K562 (cell line): ENCODE results near the gene SCAPER. TPM values are rescaled to one million over a fixed set of nuclear protein-coding genes. Genes with fewer than 3 reads are reported as not detected.

Experiments
- ATAC-seq: fragments of 200-7000 bp; cut with Tn5 transposase; 3 replicates; pipeline ENCODE4 v1.9.1; 2020; ENCODE audit warnings: moderate library complexity
- BruUV-seq: library from RNA; stranded (reverse); fragments of 400-500 nt; replicated peaks from 2 replicates; lab custom pipeline; 2021; lab: Mats Ljungman, UMichigan
- CTCF ChIA-PET: fragments of 300-600 bp; formaldehyde crosslinking; extraction: SDS; loops from one replicate; lab custom pipeline; 2021; ENCODE audit warnings: low intra/inter-chr PET ratio; lab: Yijun Ruan, JAX
- POLR2A ChIA-PET: fragments of 300-600, 350-650 bp; sonication (Branson Sonifier 250); formaldehyde crosslinking; extraction: SDS; loops from one replicate; lab custom pipeline; 2021; ENCODE audit warnings: antibody characterized with exemption, inconsistent platforms; lab: Yijun Ruan, JAX
- DNase-seq, 4 experiments: peaks; one replicate each; pipeline versions ENCODE4 v3.0.0 to v3.0.0-alpha.2; 2011 to 2018; ENCODE audit warnings: low spot score in 3 of 4, mixed read lengths in 3 of 4; ENCODE audit errors: extremely low read depth in 1 of 4
- FAIRE-seq: peaks from 2 replicates; lab custom pipeline; 2011; peaks lifted over from hg19 to GRCh38; lab: Jason Lieb, UNC
- H2AFZ ChIP-seq: 2 replicates; pipeline ENCODE4 v1.6.0; 2011; ENCODE audit warnings: low read depth, low read length, control low read depth, inconsistent platforms
- H3K27ac ChIP-seq: fragments of 200-600 bp; 3 replicates; pipeline ENCODE4 v1.8.0; 2011; ENCODE audit warnings: low read depth, mild to moderate bottlenecking, control low read depth, inconsistent platforms, low read length, moderate library complexity, mixed read lengths; ENCODE audit errors: extremely low read depth
- H3K27me3 ChIP-seq, 2 experiments: fragments of 300-600 bp in 1 of 2; 2 replicates in 1 of 2; 3 replicates in 1 of 2; pipeline versions ENCODE4 v1.6.0 to v1.8.0; 2011; ENCODE audit warnings: inconsistent platforms in 2 of 2, low read length in 2 of 2, mild to moderate bottlenecking in 1 of 2, mixed read lengths in 1 of 2, moderate library complexity in 1 of 2; ENCODE audit not compliant: control insufficient read depth in 2 of 2, insufficient read depth in 2 of 2
- H3K36me3 ChIP-seq: fragments of 300-600 bp; 3 replicates; pipeline ENCODE4 v1.8.0; 2011; ENCODE audit warnings: mild to moderate bottlenecking, low read length, inconsistent platforms; ENCODE audit not compliant: control insufficient read depth, insufficient read depth
- H3K4me1 ChIP-seq, 2 experiments: fragments of 200-600 bp in 1 of 2; replicated peaks in 1 of 2; 2 replicates in 1 of 2; 3 replicates in 1 of 2; pipeline versions ENCODE4 v1.5.1 to v1.8.0; 2011; ENCODE audit warnings: inconsistent platforms in 2 of 2, low read length in 2 of 2, mild to moderate bottlenecking in 1 of 2, mixed read lengths in 1 of 2, moderate library complexity in 1 of 2; ENCODE audit not compliant: control insufficient read depth in 2 of 2, insufficient read depth in 2 of 2
- H3K4me2 ChIP-seq: 2 replicates; pipeline ENCODE4 v1.6.1; 2011; ENCODE audit warnings: low read length, control low read depth, inconsistent platforms, mixed read lengths; ENCODE audit not compliant: insufficient read depth
- H3K4me3 ChIP-seq: fragments of 200-600 bp; sonication (generic), shearing (Covaris generic); 2 replicates; pipeline ENCODE4 v1.5.1; 2016; ENCODE audit warnings: control low read depth, inconsistent platforms
- H3K79me2 ChIP-seq: fragments of 200-600 bp; 3 replicates; pipeline ENCODE4 v1.8.0; 2011; ENCODE audit warnings: low read length, inconsistent platforms; ENCODE audit not compliant: control insufficient read depth, insufficient read depth
- H3K9ac ChIP-seq, 2 experiments: 2 replicates each; pipeline versions ENCODE4 v1.6.0 to v1.6.1; 2011; ENCODE audit warnings: low read depth in 2 of 2, low read length in 2 of 2, control low read depth in 1 of 2, inconsistent platforms in 1 of 2, mild to moderate bottlenecking in 1 of 2, mixed read lengths in 1 of 2; ENCODE audit not compliant: insufficient read depth in 1 of 2
- H3K9me1 ChIP-seq: one replicate; pipeline ENCODE4 v1.6.0; 2011; ENCODE audit warnings: inconsistent platforms, mild to moderate bottlenecking, low read length, moderate library complexity; ENCODE audit not compliant: control insufficient read depth, insufficient read depth
- H3K9me3 ChIP-seq: replicated peaks from 2 replicates; pipeline ENCODE4 v1.5.1; 2011; ENCODE audit warnings: low read depth, low read length, inconsistent platforms; ENCODE audit not compliant: control insufficient read depth, insufficient read depth
- H4K20me1 ChIP-seq: replicated peaks from 2 replicates; pipeline ENCODE4 v1.6.1; 2011; ENCODE audit warnings: low read length, inconsistent platforms, mixed read lengths; ENCODE audit not compliant: control insufficient read depth, insufficient read depth
- ARID2 ChIP-seq: fragments of 450-650 bp; IDR thresholded peaks from 2 replicates; pipeline ENCODE4 v1.6.1; 2017; ENCODE audit warnings: antibody characterized with exemption, mild to moderate bottlenecking
- CBFA2T3 ChIP-seq: fragments of 450-650 bp; IDR thresholded peaks from 2 replicates; pipeline ENCODE4 v1.6.1; 2017
- CTCF ChIP-seq, 3 experiments: IDR thresholded peaks in 2 of 3; conservative IDR thresholded peaks in 1 of 3; 2 replicates each; pipeline ENCODE4 v1.5.1; 2011 to 2012; ENCODE audit warnings: low read length in 3 of 3, mild to moderate bottlenecking in 3 of 3, control low read depth in 2 of 3, improper control_type of control experiment in 1 of 3, inconsistent platforms in 1 of 3, low read depth in 1 of 3, mixed read lengths in 1 of 3, moderate library complexity in 1 of 3; ENCODE audit not compliant: insufficient read depth in 2 of 3
- HNRNPL ChIP-seq: fragments of 200-400 bp; formaldehyde crosslinking; IDR thresholded peaks from 2 replicates; pipeline ENCODE4 v1.6.1; 2017; ENCODE audit warnings: low read depth, mild to moderate bottlenecking, low read length
- RAD21 ChIP-seq, 2 experiments: fragments of 250-450 bp in 1 of 2; fragments of 450-650 bp in 1 of 2; sonication (Bioruptor Pico) in 1 of 2; formaldehyde crosslinking in 1 of 2; IDR thresholded peaks in 1 of 2; conservative IDR thresholded peaks in 1 of 2; 2 replicates each; pipeline versions ENCODE4 v1.4.0 to v1.8.0; 2020 to 2022; ENCODE audit warnings: mild to moderate bottlenecking in 2 of 2, moderate library complexity in 1 of 2
- ZBTB43 ChIP-seq: sonication (generic); formaldehyde crosslinking; IDR thresholded peaks from 2 replicates; pipeline ENCODE4 v1.8.0; 2023; ENCODE audit warnings: mild to moderate bottlenecking, missing genetic modification reagents
- ZNF165 ChIP-seq: fragments of 250-450 bp; sonication (Bioruptor Pico); IDR thresholded peaks from 2 replicates; pipeline ENCODE4 v1.4.0; 2020; ENCODE audit warnings: borderline replicate concordance
- ZNF644 ChIP-seq: fragments of 200-800 bp; sonication (Bioruptor generic); IDR thresholded peaks from 2 replicates; pipeline ENCODE4 v1.6.1; 2016; ENCODE audit warnings: low read depth, missing genetic modification characterization, missing compliant biosample characterization
- WGBS: fragments of 100-300 bp; shearing (Covaris generic); methylation state at CpG from one replicate; pipeline ENCODE4 v1.1.6; 2016; ENCODE audit warnings: low coverage, mixed read lengths; ENCODE audit not compliant: insufficient coverage; ENCODE audit errors: missing lambda C conversion rate; 5-methylcytosine and 5-hydroxymethylcytosine counted together
- in situ Hi-C: fragments of 300-500 bp; cut with MboI; formaldehyde crosslinking; loops from 4 replicates; pipeline ENCODE4 v1.15.0; 2018; ENCODE audit warnings: inconsistent platforms, mixed read lengths
- intact Hi-C: fragments of 100-400 bp; cut with micrococcal nuclease; formaldehyde crosslinking; loops from 2 replicates; pipeline ENCODE4 v1.14.2; 2022
- polyA plus RNA-seq, 8 experiments: library from polyadenylated mRNA; depleted of rRNA in 4 of 8; stranded (reverse) in 5 of 8; unstranded in 3 of 8; fragments of >200 nt; fragmentation: Nextera tagmentation in 2 of 8; fragmentation: Illumina TruSeq in 1 of 8; extraction: Ambion mirVana in 2 of 8; extraction: Trizol in 1 of 8; gene quantifications; 2 replicates each; pipeline versions ENCODE4 v1.2.1 to v1.2.3, GENCODE V29; 2011 to 2014; ENCODE audit warnings: inconsistent platforms in 1 of 8, missing spikeins in 1 of 8
- total RNA-seq, 7 experiments: library from RNA; depleted of rRNA in 6 of 7; stranded (reverse); fragments of >200 nt in 6 of 7; fragmentation: Illumina TruSeq in 2 of 7; extraction: Trizol in 2 of 7; gene quantifications; 2 replicates each; pipeline versions ENCODE4 v1.2.1 to v1.2.3, GENCODE V29; 2011 to 2021; ENCODE audit warnings: low replicate concordance in 1 of 7

The SCAPER gene
- total and polyA plus RNA-seq, 9 of the 15 experiments (the other 6 are each of a cell fraction or from before 2014, with no cell fraction given), result 1.3 to 5.7 (median 3.2) TPM

GRCh38 chr15:76866716-76867321, 38.3 kb downstream of the SCAPER start (continued):
- TF ChIP-seq CTCF (IDR thresholded peaks at IDR 0.05 in 2 of 3, conservative IDR thresholded peaks at IDR 0.05 in 1 of 3; ENCODE audit: insufficient read depth in 2 of 3, low read depth in 1 of 3, low read length in 3 of 3) (peak; percentile 30 to 67 (median 33); a peak in 3 of 6 replicates), ARID2 (0 out of 2 replicates have a peak, but pooled peaks have one; percentile 7), RAD21 (CRISPR knock-in tag; conservative IDR thresholded peaks at IDR 0.05 in 1 of 2, IDR thresholded peaks at IDR 0.05 in 1 of 2) (peak; percentile 73), HNRNPL (no peak), ZNF165 (no peak)

GRCh38 chr15:76866008-76866407, 39.1 kb downstream of the SCAPER start:
- Histone ChIP-seq H3K36me3 (no peaks in the 10 kb centered on the region), H3K27me3 (no peaks in the 10 kb centered on the region), H4K20me1 (no peaks in the 10 kb centered on the region), H3K9ac (no peak overlapping the region), H3K27ac (no peak overlapping the region), H3K9me1 (no peaks in the 10 kb centered on the region), H3K4me3 (no peak overlapping the region), H3K4me2 (no peak overlapping the region), H2AFZ (no peak overlapping the region), H3K79me2 (no peaks in the 10 kb centered on the region), H3K9me3 (no peaks in the 10 kb centered on the region), H3K4me1 (no peaks in the 10 kb centered on the region)
- in situ Hi-C loops, result no loop called here
- no peak for ATAC-seq
- 11% methylated on average over 2 of the region's 2 CpGs for WGBS
- no peak for DNase-seq
- ChIA-PET CTCF (interaction anchor here (0.8 to 1.8 kb wide), 2 partner anchors 133 to 675 kb away, joined by 3 to 9 read pairs; no protein-coding TSS in a partner anchor), POLR2A (no interaction called here)
- intact Hi-C loops, result loop anchor here (2.0 to 10.0 kb wide), 2 partner anchors 531 to 675 kb away; partner anchors contain the start of gene ISL2
- FAIRE-seq, result no peak
- no TSS peak for BruUV-seq
- no peak for TF ChIP-seq ZBTB43 (CRISPR knock-in tag)
- TF ChIP-seq ZNF644 (tag), result no peak
- no peak for TF ChIP-seq CBFA2T3
